PC-9 (cell line): Measurements from ENCODE around the gene MRPL55. TPM values are rescaled to one million over a fixed set of nuclear protein-coding genes. Genes with fewer than 3 reads are reported as not detected.
"Not testable (repeated sequence)": the region's sequence is repeated elsewhere in the genome, so short reads cannot be mapped to it uniquely, and the experiment has no call there.

ENCODE experiments used
- BruUV-seq: library from RNA; stranded (reverse); fragments of 400-500 nt; replicated peaks from 2 replicates; lab custom pipeline; 2021; lab: Mats Ljungman, UMichigan
- CTCF ChIA-PET: fragments of 300-600 bp; sonication (Branson Sonifier 250); formaldehyde crosslinking; loops from one replicate; lab custom pipeline; 2022; ENCODE audit warnings: antibody characterized with exemption; lab: Charles Lee
- POLR2A ChIA-PET: fragments of 300-600 bp; sonication (Branson Sonifier 250); formaldehyde crosslinking; loops from one replicate; lab custom pipeline; 2022; ENCODE audit warnings: antibody characterized with exemption; ENCODE audit not compliant: unreplicated experiment; lab: Charles Lee
- DNase-seq, 2 experiments: peaks; one replicate each; pipeline versions ENCODE4 v3.0.0 to v3.0.0-alpha.2; 2015 to 2022; ENCODE audit warnings: mixed read lengths in 1 of 2
- H2AFZ ChIP-seq: fragments of 200-600 bp; sonication (generic); 2 replicates; pipeline ENCODE4 v1.8.1; 2017; ENCODE audit warnings: antibody characterized with exemption
- H3F3A ChIP-seq: fragments of 200-600 bp; sonication (generic); 2 replicates; pipeline ENCODE4 v1.8.1; 2017; ENCODE audit warnings: antibody characterized with exemption, mild to moderate bottlenecking, low read depth; ENCODE audit not compliant: insufficient read depth
- H3K27ac ChIP-seq: fragments of 200-600 bp; sonication (generic); 2 replicates; pipeline ENCODE4 v1.6.1; 2016; ENCODE audit warnings: mixed run types
- H3K27me3 ChIP-seq: fragments of 200-600 bp; sonication (generic); 2 replicates; pipeline ENCODE4 v1.6.1; 2016; ENCODE audit warnings: low read depth, mixed run types; ENCODE audit not compliant: insufficient read depth
- H3K36me3 ChIP-seq: fragments of 200-600 bp; sonication (generic); 2 replicates; pipeline ENCODE4 v1.6.1; 2016; ENCODE audit warnings: low read depth, mixed run types
- H3K4me1 ChIP-seq: fragments of 200-600 bp; sonication (generic); replicated peaks from 2 replicates; pipeline ENCODE4 v1.6.1; 2016; ENCODE audit warnings: mixed run types; ENCODE audit not compliant: insufficient read depth
- H3K4me2 ChIP-seq: fragments of 200-600 bp; sonication (generic); 2 replicates; pipeline ENCODE4 v1.6.1; 2017; ENCODE audit warnings: mixed run types
- H3K4me3 ChIP-seq: fragments of 200-600 bp; sonication (generic); 2 replicates; pipeline ENCODE4 v1.6.1; 2016; ENCODE audit warnings: mixed run types
- H3K79me2 ChIP-seq: fragments of 200-600 bp; sonication (generic); 2 replicates; pipeline ENCODE4 v1.6.1; 2017; ENCODE audit warnings: low read depth, mixed run types
- H3K9me2 ChIP-seq: fragments of 200-600 bp; sonication (generic); 2 replicates; pipeline ENCODE4 v1.8.1; 2017; ENCODE audit warnings: mild to moderate bottlenecking; ENCODE audit not compliant: insufficient read depth
- H3K9me3 ChIP-seq: fragments of 200-600 bp; sonication (generic); 2 replicates; pipeline ENCODE4 v1.8.1; 2016; ENCODE audit warnings: low read depth; ENCODE audit not compliant: insufficient read depth
- H4K20me1 ChIP-seq: fragments of 200-600 bp; sonication (generic); 2 replicates; pipeline ENCODE4 v1.8.1; 2017; ENCODE audit not compliant: insufficient read depth
- EZH2 ChIP-seq: fragments of 200-600 bp; sonication (generic); IDR thresholded peaks from 2 replicates; pipeline ENCODE4 v1.8.0; 2017; ENCODE audit warnings: antibody characterized with exemption, low read depth
- intact Hi-C: fragments of 100-400 bp; cut with micrococcal nuclease; formaldehyde crosslinking; loops from one replicate; pipeline ENCODE4 v1.10.0; 2022; ENCODE audit not compliant: unreplicated experiment
- total RNA-seq: library from RNA; stranded (reverse); gene quantifications from 2 replicates; pipeline ENCODE4 v1.2.3, GENCODE V29; 2021
- TF ChIP-seq, protein P1 (sequence below): fragments of 200-600 bp; sonication (generic); conservative IDR thresholded peaks from 2 replicates; pipeline ENCODE4 v1.6.1; 2017; ENCODE audit warnings: mixed run types, antibody characterized with exemption, mild to moderate bottlenecking, moderate library complexity

The MRPL55 gene
- total RNA-seq, 1 experiment from 2014 or later = 81.0 TPM

DNA sequence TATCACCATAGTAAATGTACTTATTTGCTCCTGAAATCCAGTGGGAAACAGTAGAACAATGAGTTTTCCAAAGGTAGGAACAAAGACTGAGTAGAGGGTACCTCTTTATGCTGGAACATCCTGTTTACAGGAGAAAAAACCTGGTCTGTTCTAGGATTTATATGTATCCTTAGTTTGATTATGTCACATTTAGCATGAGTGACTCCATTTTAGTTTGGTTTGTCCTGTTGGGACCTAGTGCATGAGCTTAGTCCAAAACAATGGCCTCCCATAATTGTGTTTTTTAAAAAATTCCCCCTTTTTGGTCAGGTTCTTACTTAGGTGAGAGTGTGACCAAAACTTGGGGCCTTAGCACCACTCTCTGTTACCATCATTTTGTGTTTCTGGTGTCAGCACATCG, 3.5 kb upstream of the MRPL55 start:
- TF ChIP-seq EZH2 = no peak
- TF ChIP-seq, protein P1, sequence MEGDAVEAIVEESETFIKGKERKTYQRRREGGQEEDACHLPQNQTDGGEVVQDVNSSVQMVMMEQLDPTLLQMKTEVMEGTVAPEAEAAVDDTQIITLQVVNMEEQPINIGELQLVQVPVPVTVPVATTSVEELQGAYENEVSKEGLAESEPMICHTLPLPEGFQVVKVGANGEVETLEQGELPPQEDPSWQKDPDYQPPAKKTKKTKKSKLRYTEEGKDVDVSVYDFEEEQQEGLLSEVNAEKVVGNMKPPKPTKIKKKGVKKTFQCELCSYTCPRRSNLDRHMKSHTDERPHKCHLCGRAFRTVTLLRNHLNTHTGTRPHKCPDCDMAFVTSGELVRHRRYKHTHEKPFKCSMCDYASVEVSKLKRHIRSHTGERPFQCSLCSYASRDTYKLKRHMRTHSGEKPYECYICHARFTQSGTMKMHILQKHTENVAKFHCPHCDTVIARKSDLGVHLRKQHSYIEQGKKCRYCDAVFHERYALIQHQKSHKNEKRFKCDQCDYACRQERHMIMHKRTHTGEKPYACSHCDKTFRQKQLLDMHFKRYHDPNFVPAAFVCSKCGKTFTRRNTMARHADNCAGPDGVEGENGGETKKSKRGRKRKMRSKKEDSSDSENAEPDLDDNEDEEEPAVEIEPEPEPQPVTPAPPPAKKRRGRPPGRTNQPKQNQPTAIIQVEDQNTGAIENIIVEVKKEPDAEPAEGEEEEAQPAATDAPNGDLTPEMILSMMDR = no peak
- no peaks in the 10 kb centered on the region for H3K9me2 ChIP-seq
- H3F3A ChIP-seq = no peaks in the 10 kb centered on the region
- H3K79me2 ChIP-seq = peaks cover 14% of the 10 kb centered on the region
- CTCF ChIA-PET = no interaction called here
- peaks cover 6% of the 10 kb centered on the region for H3K4me1 ChIP-seq
- DNase-seq = no peak
- BruUV-seq = no TSS peak
- H3K27me3 ChIP-seq = no peaks in the 10 kb centered on the region
- POLR2A ChIA-PET = interaction anchor here (0.6 kb wide), 2 partner anchors 14 to 53 kb away, joined by 4 to 6 read pairs; partner anchors contain the start of gene IBA57
- H3K4me2 ChIP-seq = no peak overlapping the region
- H3K4me3 ChIP-seq = no peak overlapping the region
- intact Hi-C loops = no loop called here
- no peak overlapping the region for H2AFZ ChIP-seq
- H3K36me3 ChIP-seq = no peaks in the 10 kb centered on the region
- no peaks in the 10 kb centered on the region; the same call in 1 of the 2 replicates for H3K9me3 ChIP-seq
- H3K27ac ChIP-seq = no peak overlapping the region
- no peaks in the 10 kb centered on the region for H4K20me1 ChIP-seq

DNA sequence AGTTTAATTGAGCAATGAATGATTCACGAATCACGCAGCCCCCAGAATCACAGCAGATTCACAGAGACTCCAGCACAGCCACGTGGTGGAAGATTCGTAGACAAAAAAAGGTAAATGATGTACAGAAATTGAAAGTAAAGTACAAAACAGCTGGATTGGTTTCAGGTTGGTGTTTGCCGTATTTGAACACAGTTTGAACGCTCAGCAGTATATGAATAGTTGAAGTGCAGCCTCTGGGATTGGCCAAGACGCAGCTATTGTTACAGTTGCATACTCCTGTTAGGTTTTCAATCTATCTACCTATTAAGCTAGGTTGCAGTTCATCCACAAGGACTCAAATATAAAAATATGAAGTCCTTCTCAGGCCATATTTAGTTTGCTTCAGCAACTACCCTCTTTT, 3.1 kb upstream of the MRPL55 start:
- Histone ChIP-seq H4K20me1 (no peaks in the 10 kb centered on the region), H3F3A (no peaks in the 10 kb centered on the region), H3K27ac (no peak overlapping the region), H3K4me2 (no peak overlapping the region), H3K79me2 (peaks cover 14% of the 10 kb centered on the region), H3K9me3 (no peaks in the 10 kb centered on the region; the same call in 1 of the 2 replicates), H3K9me2 (no peaks in the 10 kb centered on the region), H3K4me3 (no peak overlapping the region), H3K4me1 (peaks cover 6% of the 10 kb centered on the region), H2AFZ (no peak overlapping the region), H3K36me3 (no peaks in the 10 kb centered on the region), H3K27me3 (no peaks in the 10 kb centered on the region)
- BruUV-seq = no TSS peak
- TF ChIP-seq EZH2 = no peak
- TF ChIP-seq, protein P1 = no peak
- CTCF ChIA-PET = no interaction called here
- DNase-seq = no peak
- intact Hi-C loops = no loop called here
- POLR2A ChIA-PET = interaction anchor here (0.6 kb wide), 2 partner anchors 14 to 53 kb away, joined by 4 to 6 read pairs; partner anchors contain the start of gene IBA57

DNA sequence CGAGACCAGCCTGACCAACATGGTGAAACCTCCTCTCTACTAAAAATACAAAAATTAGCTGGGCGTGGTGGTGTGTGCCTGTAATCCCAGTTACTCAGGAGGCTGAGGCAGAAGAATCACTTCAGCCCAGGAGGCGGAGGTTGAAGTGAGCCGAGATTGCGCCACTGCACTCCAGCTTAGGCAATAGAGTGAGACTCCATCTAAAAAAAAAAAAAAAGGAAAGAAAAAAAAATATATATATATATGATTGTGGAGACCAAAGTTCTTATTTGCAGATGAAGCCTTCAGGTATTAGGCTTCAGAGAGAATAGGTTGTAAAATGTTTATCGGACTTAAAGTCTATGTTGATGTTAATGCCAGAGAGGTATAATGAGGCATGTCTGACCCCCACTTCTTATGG, 2.2 kb upstream of the MRPL55 start:
- ChIA-PET CTCF (interaction anchor here (0.6 kb wide), 1 partner anchor 12 kb away, joined by 5 read pairs; no protein-coding TSS in a partner anchor), POLR2A (interaction anchor here (0.6 kb wide), 1 partner anchor 178 kb away, joined by 4 read pairs; no protein-coding TSS in a partner anchor)
- H3K36me3 ChIP-seq, H3K9me3 ChIP-seq, H3K4me3 ChIP-seq, H4K20me1 ChIP-seq, H3K4me1 ChIP-seq, H3K27me3 ChIP-seq, H3F3A ChIP-seq, BruUV-seq, intact Hi-C loops, H2AFZ ChIP-seq, H3K9me2 ChIP-seq, H3K4me2 ChIP-seq, DNase-seq, H3K27ac ChIP-seq: not testable (repeated sequence)
- H3K79me2 ChIP-seq = peaks cover 14% of the 10 kb centered on the region
